Activated naive CD8-positive, alpha-beta T cell (primary cell): ENCODE data around the gene KL.

Experiments
- H3K27ac Mint-ChIP-seq: one replicate; pipeline ENCODE4 v1.8.0; 2021; ENCODE audit warnings: mixed read lengths
- H3K27me3 Mint-ChIP-seq: one replicate; pipeline ENCODE4 v1.8.0; 2021; ENCODE audit warnings: mixed read lengths
- H3K36me3 Mint-ChIP-seq: one replicate; pipeline ENCODE4 v1.8.0; 2021; ENCODE audit warnings: mixed read lengths
- H3K4me1 Mint-ChIP-seq: one replicate; pipeline ENCODE4 v1.8.0; 2021; ENCODE audit warnings: low read depth, mixed read lengths
- H3K4me3 Mint-ChIP-seq: one replicate; pipeline ENCODE4 v1.8.0; 2021; ENCODE audit warnings: mild to moderate bottlenecking, mixed read lengths
- H3K9me3 Mint-ChIP-seq: one replicate; pipeline ENCODE4 v1.8.0; 2021; ENCODE audit warnings: low read depth, mixed read lengths

The KL gene

DNA sequence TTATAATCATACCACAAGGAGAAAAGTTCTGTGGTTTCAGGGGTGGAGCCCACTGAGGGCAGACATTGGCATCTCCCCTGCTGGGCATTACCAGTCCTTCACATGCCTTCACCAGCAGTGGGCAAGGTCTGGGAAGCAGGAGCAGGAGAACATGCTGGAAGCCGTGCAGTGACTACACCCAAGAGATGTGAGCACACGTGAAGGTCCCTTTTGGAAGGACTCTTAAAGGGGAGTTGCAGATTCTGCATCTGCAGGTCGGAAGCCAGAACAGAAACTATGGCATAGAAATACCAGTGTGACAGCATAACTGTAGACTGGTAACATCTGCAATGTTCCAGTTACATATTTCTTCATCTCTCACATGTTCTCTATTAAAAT is 26.9 kb upstream of the KL start:
- peaks cover 3% of the 10 kb centered on the region for H3K36me3 Mint-ChIP-seq
- peaks cover 6% of the 10 kb centered on the region for H3K4me1 Mint-ChIP-seq
- peaks cover 1% of the 10 kb centered on the region for H3K27me3 Mint-ChIP-seq
- H3K9me3 Mint-ChIP-seq = peaks cover 3% of the 10 kb centered on the region
- H3K4me3 Mint-ChIP-seq = no peak overlapping the region
- no peak overlapping the region for H3K27ac Mint-ChIP-seq

DNA sequence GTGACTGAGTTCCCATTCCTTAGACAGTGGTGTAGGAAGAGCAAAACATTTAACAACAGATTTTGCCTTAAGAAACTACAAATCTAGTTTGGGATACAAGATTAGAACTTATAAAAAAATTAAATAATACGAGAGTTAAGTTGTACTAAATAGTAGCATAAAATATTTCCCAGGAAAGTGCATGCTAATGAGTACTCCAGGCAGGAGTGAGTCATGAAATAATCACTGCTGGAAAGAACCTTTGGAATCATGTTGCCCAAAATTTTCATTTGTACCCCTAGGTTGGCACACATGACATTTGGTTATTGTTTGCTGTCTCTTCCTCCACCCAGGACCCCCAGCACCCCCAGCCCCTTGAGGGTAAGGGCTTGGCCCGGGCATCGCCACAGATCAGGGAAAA is 26.3 kb upstream of the KL start:
- Mint-ChIP-seq H3K27ac (no peak overlapping the region), H3K4me1 (peaks cover 6% of the 10 kb centered on the region), H3K4me3 (no peak overlapping the region), H3K27me3 (no peaks in the 10 kb centered on the region), H3K9me3 (no peaks in the 10 kb centered on the region), H3K36me3 (no peaks in the 10 kb centered on the region)

DNA sequence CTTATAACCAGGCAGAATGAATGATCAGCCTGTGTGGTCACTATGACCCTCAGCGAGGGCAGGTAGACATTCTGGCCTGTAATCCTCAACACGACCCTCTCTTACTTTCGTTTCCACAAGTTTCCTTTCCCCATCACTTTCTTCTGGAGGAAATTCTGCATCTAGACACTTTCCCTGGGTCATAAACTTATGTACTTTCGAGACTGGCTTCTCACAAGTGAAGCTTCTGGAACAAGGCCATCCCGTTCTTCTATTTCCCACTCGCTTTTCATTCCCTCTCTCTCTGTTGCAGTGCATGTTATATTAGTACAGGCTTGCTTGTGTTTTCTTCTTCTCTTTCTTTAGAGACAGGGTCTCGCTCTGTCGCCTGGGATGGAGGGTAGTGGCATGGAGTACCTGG is 23.1 kb upstream of the KL start:
- no peaks in the 10 kb centered on the region for H3K36me3 Mint-ChIP-seq

DNA sequence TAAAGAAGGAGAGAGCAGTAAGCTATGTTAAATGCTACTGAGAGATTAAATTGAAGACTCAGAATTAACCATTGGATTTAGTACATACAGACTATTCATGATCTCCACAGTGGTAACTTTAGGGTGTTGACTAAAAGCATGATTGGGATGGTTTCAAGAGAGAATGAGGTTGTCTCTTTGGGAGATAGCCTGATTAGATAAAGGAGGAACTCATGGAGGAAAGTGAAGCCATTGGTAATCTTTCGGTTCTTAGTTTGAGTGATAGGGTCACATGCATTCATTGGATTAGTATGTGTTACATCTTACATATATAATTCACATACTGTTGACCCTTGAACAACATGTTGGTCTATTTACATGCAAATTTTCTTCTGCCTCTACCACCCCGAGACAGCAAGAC is 18.8 kb upstream of the KL start:
- Mint-ChIP-seq H3K9me3 (no peaks in the 10 kb centered on the region), H3K27ac (no peak overlapping the region), H3K4me3 (no peak overlapping the region), H3K27me3 (peaks cover 1% of the 10 kb centered on the region), H3K36me3 (no peaks in the 10 kb centered on the region), H3K4me1 (no peaks in the 10 kb centered on the region)

More for the DNA sequence above, 23.1 kb upstream of the KL start:
- no peaks in the 10 kb centered on the region for H3K27me3 Mint-ChIP-seq
- H3K9me3 Mint-ChIP-seq = no peaks in the 10 kb centered on the region
- peaks cover 6% of the 10 kb centered on the region for H3K4me1 Mint-ChIP-seq
- H3K4me3 Mint-ChIP-seq = no peak overlapping the region
- no peak overlapping the region for H3K27ac Mint-ChIP-seq

DNA sequence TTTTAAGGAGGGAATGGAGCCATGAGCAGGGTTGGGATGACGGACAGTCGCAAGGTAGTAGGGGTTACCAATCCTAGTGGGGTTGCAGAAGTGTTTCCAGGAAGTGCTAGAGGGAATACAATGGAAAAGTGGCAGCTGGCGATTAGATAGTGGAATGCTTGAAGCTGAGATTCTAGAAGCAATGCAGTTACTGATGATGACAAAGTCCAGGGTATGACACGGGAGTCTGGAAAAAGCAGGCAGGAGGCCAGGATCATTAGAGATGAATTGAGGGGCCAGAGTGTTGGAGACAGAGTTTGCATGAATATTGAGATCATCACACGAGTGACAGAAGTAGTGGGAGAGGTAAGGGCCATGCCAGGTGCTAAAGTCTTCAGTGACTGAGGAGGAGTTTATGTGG is 17.3 kb upstream of the KL start:
- no peaks in the 10 kb centered on the region for H3K4me1 Mint-ChIP-seq
- peaks cover 1% of the 10 kb centered on the region for H3K27me3 Mint-ChIP-seq
- H3K36me3 Mint-ChIP-seq = no peaks in the 10 kb centered on the region
- H3K27ac Mint-ChIP-seq = no peak overlapping the region
- H3K4me3 Mint-ChIP-seq = no peak overlapping the region
- no peaks in the 10 kb centered on the region for H3K9me3 Mint-ChIP-seq

DNA sequence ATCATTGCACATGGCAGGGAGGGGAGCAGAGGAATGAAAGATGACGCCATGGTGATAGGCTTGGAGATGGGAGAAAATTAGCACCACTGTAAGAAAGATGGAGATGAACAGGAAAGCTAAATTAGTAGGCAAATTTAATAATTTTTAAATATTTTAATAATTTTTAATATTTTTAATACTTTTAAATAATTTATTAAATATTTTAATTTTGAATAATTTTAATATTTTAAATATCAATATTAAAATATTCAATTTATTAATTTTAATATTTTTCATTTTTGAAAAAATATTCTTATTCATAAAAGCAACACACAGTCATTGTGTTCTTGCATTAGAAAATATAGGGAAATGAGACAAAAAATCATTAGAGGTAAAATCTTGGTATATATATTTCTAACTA is 15.9 kb upstream of the KL start:
- Mint-ChIP-seq H3K36me3 (no peaks in the 10 kb centered on the region), H3K27me3 (peaks cover 1% of the 10 kb centered on the region), H3K4me1 (no peaks in the 10 kb centered on the region), H3K27ac (no peak overlapping the region), H3K4me3 (no peak overlapping the region), H3K9me3 (no peaks in the 10 kb centered on the region)

DNA sequence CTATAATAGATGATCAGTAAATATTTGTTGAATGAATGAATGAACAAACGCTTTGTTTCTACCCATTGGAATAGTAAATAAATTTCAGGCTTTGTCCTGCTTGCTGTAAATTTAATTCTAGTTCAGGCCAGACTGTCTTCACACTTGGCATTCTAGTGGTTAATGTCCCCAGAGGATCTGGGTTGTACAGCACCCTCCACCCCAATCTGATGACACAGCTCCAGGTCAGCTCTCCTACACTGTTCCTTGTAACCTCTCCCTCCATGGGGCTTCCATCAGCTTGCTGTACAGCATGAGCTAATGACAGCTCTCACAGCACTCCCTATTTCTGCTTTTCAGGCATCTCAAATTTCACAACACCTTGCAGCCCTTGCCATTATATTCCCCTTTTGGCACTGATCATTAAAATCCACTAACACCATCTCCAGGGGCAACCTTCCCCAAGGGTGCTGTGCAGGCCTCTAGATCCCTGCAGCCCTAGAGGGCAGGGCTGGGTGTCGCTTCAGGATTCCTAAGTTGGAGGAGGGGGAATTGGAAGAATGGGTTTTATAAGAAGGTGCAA is 12.7 kb upstream of the KL start:
- Mint-ChIP-seq H3K27ac (no peak overlapping the region), H3K27me3 (peaks cover 3% of the 10 kb centered on the region), H3K4me3 (no peak overlapping the region), H3K36me3 (peaks cover 6% of the 10 kb centered on the region), H3K9me3 (peaks cover 13% of the 10 kb centered on the region), H3K4me1 (no peaks in the 10 kb centered on the region)

DNA sequence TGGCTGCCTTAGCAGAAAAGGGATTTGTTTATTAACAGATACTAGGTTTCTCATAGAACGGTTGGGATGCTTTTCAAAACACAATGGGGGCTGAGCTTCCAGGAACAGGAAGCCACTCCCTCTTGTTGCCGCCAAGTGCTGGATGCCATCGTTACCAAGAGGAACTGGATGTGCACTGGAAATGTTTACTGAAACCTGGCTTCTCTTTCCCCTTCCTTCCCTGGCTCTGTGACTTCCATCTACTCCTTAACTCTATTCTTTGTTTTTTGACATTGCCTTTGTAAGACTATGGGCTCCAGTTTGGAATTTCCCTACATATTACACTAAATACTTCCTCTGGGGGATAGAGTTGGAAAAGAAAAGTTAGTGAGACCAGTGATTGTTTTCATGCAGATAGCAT is 11.7 kb upstream of the KL start:
- Mint-ChIP-seq H3K9me3 (peaks cover 13% of the 10 kb centered on the region), H3K27ac (no peak overlapping the region), H3K27me3 (peaks cover 8% of the 10 kb centered on the region), H3K4me3 (no peak overlapping the region), H3K4me1 (no peaks in the 10 kb centered on the region), H3K36me3 (peaks cover 10% of the 10 kb centered on the region)

DNA sequence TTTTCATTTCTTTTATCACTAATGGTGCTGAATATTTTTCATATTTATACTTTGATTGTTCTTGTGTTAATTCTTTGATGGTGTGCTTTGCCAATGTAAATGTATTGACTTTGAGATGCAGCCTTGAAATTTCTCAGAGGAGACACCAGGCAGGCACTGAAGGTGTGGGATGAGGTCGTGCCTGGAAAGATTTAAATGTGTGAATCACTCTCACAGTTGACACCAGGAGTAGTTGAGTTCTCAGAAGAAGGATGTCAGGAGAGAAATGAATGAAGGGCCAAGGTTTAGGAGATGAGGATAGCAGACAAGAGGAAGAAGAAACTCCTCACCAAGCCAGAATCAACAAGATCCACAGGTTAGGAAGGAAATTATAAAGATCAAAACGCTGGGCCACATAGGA is 10.1 kb upstream of the KL start:
- peaks cover 13% of the 10 kb centered on the region for H3K9me3 Mint-ChIP-seq
- no peaks in the 10 kb centered on the region for H3K4me1 Mint-ChIP-seq
- H3K36me3 Mint-ChIP-seq = peaks cover 10% of the 10 kb centered on the region
- H3K4me3 Mint-ChIP-seq = no peak overlapping the region
- H3K27ac Mint-ChIP-seq = no peak overlapping the region
- H3K27me3 Mint-ChIP-seq = peaks cover 15% of the 10 kb centered on the region

DNA sequence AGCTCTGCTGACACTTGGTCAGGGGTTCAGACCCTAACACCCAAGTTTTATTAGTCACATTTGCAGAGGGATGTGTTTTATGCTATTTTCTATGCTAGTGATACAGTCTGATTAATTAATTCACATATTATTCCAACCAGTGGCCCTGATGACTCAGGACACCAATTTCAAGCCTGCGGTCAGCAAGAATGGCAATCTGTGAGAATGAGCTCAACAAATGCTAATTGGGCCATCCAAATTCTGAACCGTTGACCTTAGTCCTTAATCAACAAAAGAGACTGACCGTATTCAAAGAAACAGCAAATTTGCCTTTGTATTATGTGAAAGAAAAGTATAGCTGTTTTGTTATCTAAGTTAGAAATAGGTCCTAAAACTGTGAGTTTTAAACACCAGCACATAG is 9.6 kb upstream of the KL start:
- Mint-ChIP-seq H3K27me3 (peaks cover 17% of the 10 kb centered on the region), H3K27ac (no peak overlapping the region), H3K9me3 (peaks cover 13% of the 10 kb centered on the region), H3K36me3 (peaks cover 10% of the 10 kb centered on the region), H3K4me1 (no peaks in the 10 kb centered on the region), H3K4me3 (no peak overlapping the region)

DNA sequence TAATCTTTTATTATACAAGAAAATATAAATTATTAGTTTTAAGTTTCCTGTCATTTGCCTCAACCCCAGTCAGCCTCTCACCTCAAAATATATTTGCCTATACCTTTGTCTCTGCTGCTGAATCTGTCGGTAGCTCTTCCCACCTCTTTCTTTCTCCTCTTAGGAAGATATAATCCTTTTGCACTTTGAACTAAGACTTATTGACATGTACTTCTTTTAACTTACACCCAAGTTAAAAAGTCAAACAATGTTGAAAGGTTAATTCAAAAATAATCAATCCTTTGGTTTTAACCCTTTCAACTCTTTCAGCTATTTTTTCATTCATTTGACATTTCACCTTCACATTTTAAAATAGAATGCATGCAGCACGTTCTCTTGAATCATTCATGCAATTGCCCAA is 9.0 kb upstream of the KL start:
- H3K36me3 Mint-ChIP-seq = peaks cover 10% of the 10 kb centered on the region
- peaks cover 21% of the 10 kb centered on the region for H3K27me3 Mint-ChIP-seq
- H3K4me1 Mint-ChIP-seq = no peaks in the 10 kb centered on the region
- H3K4me3 Mint-ChIP-seq = no peak overlapping the region
- H3K9me3 Mint-ChIP-seq = peaks cover 13% of the 10 kb centered on the region
- no peak overlapping the region for H3K27ac Mint-ChIP-seq

DNA sequence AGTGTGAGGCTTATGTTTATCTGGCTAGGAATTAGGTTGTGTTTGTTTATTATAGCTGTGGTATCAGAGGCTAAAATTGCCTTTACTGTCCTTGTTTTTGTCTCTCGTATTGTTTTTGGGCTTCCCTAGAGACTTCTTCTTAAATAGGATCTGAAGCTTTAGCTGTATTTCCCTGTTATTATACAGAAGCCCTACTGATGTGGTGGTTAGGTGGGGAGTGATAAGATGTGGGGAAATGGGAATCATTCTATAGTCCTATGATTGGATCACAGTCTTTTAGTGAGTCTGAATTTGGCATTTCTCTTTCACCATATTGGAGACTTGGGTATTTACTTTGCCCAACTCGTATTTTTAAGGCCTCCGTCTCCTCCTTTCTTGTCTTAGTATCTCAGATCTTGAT is 8.3 kb upstream of the KL start:
- Mint-ChIP-seq H3K4me3 (no peak overlapping the region), H3K27ac (no peak overlapping the region), H3K27me3 (peaks cover 21% of the 10 kb centered on the region), H3K9me3 (peaks cover 13% of the 10 kb centered on the region), H3K36me3 (peaks cover 10% of the 10 kb centered on the region), H3K4me1 (no peaks in the 10 kb centered on the region)

DNA sequence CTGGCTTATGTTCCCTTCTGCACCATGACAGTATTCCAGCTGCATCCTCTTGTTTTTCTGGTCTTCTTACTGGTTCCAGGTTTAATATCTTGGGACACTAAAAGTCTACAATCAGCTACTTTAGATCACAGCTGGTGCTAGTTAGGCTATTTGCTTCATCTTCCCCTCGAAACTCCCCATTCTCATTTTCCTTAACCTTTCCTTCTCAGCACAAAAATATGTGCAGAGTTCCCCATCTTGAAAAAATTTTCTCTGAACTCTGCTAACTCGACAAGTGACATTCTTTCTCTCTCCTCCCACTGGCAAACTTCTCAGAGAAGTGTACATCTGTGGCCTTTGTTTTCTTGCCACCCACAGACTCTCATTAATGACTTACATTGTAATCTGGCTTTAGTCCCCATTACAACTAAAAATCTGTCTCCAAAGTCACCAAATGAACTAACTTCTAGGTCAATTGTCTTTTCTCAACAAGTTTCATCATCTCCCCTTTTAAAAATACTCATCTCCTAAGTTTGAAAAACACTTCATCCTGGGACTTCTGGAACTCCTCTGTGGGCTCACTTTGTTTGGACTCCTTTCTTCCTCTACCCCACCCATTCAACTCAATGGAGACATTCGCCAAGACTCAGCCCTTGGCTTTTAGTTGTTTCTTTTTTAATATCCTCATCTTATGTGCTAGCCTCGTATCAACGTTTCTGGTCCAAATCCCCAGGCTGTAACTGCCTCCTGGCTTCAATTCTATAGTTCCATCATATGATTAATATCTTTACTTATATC is 7.1 kb upstream of the KL start:
- no peak overlapping the region for H3K27ac Mint-ChIP-seq
- peaks cover 13% of the 10 kb centered on the region for H3K9me3 Mint-ChIP-seq
- no peak overlapping the region for H3K4me3 Mint-ChIP-seq
- H3K27me3 Mint-ChIP-seq = peaks cover 28% of the 10 kb centered on the region
- no peaks in the 10 kb centered on the region for H3K4me1 Mint-ChIP-seq
- peaks cover 10% of the 10 kb centered on the region for H3K36me3 Mint-ChIP-seq

DNA sequence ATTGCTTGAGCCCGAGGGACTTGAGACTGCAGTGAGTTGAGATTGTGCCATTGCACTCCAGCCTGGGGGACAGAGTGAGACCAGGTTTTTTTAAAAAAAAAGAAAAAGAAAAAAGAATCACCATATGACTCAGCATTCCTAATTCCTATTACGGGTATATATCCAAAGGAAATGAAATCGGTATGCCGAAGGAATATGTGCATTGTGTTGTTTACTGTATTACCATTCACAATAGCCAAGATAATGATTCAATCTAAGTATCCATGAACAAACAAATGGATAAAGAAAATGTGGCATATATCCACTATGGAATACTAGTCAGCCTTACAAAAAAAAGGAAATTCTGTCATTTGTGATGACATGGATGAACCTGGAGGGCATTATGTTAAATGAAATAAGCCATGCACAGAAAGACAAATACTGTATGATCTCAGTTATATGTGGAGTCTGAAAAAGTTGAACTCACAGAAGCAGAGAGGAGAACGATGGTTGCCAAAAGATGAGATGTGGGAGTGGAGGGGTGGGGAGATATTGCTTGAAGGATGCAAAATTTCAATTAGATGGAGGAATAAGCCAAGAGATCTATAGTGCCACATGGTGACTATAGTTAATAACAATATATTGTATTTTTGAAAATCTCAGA is 4.3 kb upstream of the KL start:
- Mint-ChIP-seq H3K9me3 (peaks cover 13% of the 10 kb centered on the region), H3K36me3 (peaks cover 10% of the 10 kb centered on the region), H3K27me3 (peaks cover 44% of the 10 kb centered on the region), H3K27ac (no peak overlapping the region), H3K4me3 (no peak overlapping the region), H3K4me1 (peaks cover 10% of the 10 kb centered on the region)

DNA sequence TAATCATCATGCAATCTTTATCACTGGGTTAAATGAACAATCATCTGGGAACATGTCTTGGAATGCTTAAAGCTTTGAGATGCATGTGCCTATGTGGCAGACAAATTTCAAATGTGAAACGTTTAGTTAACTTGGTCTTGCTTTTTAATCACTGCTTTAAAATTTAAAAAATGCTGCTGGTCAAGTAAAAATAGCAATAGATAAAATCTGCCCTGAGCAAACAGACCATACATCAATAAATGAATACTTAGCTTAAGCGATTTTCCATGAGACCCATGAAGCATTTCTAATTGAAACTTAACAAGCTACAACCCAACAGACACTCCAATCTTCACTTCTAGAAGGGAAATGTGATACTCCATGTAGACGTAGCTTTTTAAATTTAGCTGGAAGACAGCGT is 1.9 kb upstream of the KL start:
- Mint-ChIP-seq H3K4me1 (peaks cover 15% of the 10 kb centered on the region), H3K27me3 (peaks cover 53% of the 10 kb centered on the region), H3K4me3 (no peak overlapping the region), H3K27ac (no peak overlapping the region), H3K36me3 (peaks cover 2% of the 10 kb centered on the region), H3K9me3 (no peaks in the 10 kb centered on the region)
